HG03039 (cell line): ENCODE measurements around the gene ABCG5.

ENCODE experiments used
- ATAC-seq: cut with Tn5 transposase; IDR thresholded peaks from one replicate; pipeline ENCODE4 v1.9.1; 2021; ENCODE audit warnings: mild to moderate bottlenecking, moderate library complexity; ENCODE audit not compliant: unreplicated experiment

The ABCG5 gene

DNA sequence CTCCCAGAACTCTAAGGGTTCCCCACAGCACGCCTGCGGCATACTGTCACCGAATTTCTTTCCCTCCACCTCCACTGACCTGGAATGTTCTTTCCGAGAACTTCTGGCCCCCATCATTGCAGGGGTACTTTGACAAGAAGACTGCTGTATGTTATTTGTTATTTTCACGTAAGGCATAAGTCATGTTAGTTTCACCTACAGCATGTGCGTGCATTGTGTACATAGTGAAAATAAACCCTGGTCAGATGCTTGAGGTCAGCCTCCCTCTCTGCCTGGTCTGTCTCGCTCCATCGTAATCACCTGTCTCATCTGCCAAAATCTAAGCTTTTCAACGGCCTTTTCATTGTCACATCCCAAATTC lies 4.2 kb upstream of the ABCG5 start:
- ATAC-seq, result no peak

GRCh38 chr2:43841949-43842865 lies 3.6 kb upstream of the ABCG5 start:
- ATAC-seq, result no peak

GRCh38 chr2:43840965-43841364 lies 2.3 kb upstream of the ABCG5 start:
- ATAC-seq, result no peak

DNA sequence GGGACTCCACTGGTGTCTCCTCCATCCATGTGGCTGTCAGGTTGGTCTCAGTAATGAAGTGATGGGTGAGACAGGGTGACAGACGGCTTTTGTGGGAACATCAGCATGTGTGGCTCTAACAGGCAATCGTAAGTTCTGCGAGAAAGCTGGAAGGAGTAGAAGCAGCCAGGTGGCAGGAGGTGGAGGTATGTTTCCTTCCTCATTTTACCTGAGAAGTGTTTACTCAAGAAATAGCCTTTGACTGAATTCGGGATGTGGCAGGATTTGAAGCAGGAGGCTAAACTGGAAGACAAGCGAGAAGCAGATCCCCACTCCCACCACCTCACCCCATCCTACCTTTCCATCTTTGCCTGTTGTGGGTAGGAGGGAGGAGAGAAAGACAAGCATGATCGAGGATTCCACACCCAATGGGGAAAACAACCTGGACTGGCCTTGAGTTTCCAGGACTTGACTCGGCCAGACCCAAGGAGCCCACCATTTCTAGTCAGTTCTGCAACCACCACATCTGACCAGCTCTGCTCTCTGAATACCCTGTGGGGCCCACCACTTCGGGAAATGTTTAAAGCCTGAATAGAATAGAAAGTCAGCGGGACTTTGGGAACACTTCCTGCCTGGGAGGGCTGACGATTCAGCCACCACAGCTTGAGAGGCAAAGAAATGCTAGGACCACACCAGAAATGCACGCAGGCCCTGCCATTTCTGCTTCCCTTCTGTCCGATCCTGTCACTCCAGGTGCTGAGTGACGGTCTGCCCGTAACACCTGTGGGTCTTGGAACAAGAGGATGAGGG lies 1.3 kb upstream of the ABCG5 start:
- no peak for ATAC-seq

- no peak for ATAC-seq
These were observed 644 bp downstream of the ABCG5 start for GRCh38 chr2:43837831-43838559.

DNA sequence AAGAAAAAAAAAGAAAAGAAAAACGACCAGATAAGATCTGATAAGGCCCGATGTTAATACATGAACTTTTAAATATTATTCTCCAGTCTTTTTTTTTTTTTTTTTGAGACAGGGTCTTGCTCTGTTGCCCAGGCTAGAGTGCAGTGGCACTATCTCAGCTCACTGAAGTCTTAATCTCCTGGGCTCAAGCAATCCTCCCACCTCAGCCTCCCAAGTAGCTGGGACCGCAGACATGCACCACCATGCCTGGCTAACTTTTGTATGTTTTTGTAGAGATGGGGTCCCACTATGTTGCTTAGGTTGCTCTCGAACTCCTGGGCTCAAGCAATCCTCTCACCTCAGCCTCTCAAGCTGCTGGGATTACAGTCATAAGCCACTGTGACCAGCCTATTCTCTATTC lies 1.6 kb downstream of the ABCG5 start:
- no peak for ATAC-seq

GRCh38 chr2:43832457-43832856 lies 6.2 kb downstream of the ABCG5 start:
- no peak for ATAC-seq

GRCh38 chr2:43831543-43832294 lies 6.9 kb downstream of the ABCG5 start:
- no peak for ATAC-seq

- no peak for ATAC-seq
These were observed 12.1 kb downstream of the ABCG5 start for GRCh38 chr2:43826305-43827250.

DNA sequence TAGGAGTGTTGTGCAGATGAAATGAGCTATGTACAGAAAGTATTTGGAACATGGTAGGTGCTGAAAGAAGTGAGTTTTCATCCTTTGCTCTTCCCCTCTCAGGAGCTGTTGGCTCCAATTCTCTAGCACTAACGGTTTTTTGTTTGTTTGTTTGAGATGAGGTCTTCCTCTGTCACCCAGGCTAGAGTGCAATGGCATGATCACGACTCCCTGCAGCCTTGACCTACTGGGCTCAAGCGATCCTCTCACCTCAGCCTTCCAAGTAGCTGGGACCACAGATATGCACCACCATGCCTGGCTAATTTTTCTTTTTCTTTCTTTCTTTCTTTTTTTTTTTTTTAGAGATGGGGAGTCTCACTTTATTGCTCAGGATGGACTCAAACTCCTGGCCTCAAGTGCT lies 12.8 kb downstream of the ABCG5 start:
- no peak for ATAC-seq

DNA sequence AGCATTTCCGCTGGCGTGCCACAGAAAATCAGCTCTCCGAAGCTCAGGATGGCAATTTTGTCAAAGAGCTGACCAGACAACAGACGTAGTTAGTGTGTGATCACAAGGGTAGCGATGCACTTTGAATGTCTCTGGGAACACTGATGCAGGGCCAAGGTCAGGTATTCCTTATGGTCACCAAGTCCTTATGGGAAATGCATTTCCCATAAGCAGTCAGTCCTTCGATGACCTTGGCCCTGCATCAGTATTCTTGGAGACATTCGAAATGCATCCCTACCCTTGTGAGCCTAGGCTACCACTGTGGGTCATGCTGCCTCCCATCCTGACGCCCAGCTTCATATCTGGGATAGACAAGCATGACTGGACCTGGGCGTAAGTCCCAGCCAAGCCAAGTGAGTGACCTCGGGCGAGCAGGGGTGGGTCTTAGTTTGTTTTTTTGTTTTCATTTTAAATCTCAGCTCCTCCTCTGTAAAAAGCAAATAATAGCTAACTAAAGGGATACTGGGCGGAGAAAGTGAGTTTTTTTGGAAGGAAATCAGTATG lies 13.6 kb downstream of the ABCG5 start:
- no peak for ATAC-seq

DNA sequence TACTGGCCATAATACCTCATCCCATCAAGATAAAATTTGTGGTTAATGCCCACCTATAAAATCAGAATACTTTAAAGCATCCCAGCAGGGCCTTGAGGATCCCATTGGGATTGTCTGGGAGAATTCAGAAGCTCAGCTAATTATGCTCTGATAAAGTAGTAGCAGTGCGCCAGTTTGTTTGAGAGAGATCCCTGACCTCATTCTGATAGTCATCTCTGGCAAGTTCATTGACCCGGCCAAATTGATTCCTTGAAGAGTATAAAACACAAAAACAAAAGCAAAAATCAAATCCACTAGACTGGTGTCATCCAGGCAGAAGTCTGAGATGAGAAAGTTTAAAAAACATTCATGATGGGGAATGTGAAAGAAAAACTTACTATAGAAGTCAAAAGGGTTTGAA lies 14.1 kb downstream of the ABCG5 start:
- ATAC-seq, result no peak

DNA sequence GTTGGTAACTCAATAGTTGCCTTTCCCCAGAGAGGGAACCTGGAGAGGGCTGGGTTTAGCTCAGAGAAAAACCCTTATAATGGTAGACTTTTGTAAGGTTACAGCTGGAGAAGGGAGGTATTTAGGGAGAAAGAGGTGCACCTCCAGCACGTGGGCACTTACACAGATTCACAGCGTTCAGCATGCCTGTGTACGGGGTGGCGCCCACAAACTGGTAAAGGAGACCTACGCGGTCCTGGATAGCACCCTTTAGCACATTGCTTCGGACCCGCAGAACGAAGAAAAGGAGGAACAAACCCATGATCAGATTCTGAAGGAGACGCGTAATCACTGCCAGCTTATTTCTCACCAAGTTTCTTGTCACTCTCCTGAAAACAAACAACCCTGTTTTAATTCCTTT lies 14.9 kb downstream of the ABCG5 start:
- no peak for ATAC-seq

DNA sequence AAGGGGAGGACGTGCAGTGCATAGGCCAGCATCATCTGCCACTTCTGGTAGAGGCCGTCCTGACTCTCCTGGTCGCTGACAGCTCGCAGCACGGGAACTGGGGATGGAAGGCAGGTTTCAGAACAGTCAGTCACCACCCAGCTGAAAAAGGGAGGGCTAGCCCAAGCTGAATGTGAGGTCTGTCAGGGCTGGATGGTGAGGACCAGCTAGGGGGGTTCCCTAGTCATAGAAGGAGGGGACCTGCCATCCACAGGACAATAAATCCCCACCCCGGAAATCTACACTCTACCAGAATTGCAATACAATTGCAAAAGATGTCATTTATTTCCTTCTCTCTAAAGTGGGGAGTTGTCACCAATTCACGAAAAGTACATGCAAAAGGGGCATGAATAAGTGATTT lies 15.8 kb downstream of the ABCG5 start:
- ATAC-seq, result no peak

GRCh38 chr2:43819491-43820163 lies 19.0 kb downstream of the ABCG5 start:
- ATAC-seq, result no peak

DNA sequence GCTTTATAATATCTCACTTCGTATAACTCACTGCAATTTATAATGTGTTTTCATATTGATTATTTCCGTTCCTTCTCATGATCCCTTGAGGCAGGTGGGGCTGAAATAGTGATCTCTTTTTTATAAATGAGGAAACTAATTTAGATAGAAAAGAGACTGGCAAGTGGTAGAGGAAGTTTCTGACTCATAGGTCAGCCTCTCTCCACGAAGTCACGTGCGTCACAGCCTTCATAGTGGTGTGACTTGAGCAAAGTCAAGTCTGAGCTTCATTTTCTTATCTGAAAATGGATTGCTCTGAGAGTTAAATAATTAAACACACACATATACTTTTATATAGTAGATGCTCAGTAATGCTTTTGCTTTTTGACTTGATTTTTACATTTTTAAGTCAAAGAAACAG lies 19.9 kb downstream of the ABCG5 start:
- no peak for ATAC-seq

GRCh38 chr2:43814711-43815110 lies 23.9 kb downstream of the ABCG5 start:
- ATAC-seq, result no peak

- no peak for ATAC-seq
These were observed 25.7 kb downstream of the ABCG5 start for GRCh38 chr2:43812947-43813346.

DNA sequence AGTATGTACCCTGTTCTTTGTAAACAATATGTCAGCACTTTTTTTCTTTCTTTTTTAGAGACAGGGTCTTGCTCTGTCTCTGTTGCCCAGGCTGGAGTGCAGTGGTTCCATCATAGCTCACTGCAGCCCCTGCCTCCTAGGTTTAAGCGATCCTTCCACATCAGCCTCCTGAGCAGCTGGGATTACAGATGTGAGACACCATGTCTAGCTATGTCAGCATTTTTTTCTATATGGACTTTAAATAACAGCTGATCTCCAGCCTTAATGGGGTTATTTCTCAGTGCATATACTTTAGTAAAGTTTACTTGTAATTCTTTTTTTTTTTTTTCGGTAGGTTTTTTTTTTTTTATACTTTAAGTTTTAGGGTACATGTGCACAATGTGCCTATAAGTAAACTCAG lies 26.6 kb downstream of the ABCG5 start:
- ATAC-seq, result no peak
